ENCODE data around the gene ENAH.

ENAH gene

GRCh38 chr1:225460021-225460736 lies 192.7 kb downstream of the ENAH start:
- Mint-ChIP-seq H3K27ac (no peak overlapping the region), H3K9me3 (peaks cover 8% of the 10 kb centered on the region), H3K4me1 (peaks cover 63% of the 10 kb centered on the region), H3K36me3 (ENCODE audit: low read depth) (peaks cover 5% of the 10 kb centered on the region), H3K4me3 (no peak overlapping the region), H3K27me3 (ENCODE audit: low read depth, poor library complexity) (peaks cover 9% of the 10 kb centered on the region)
- DNase-seq, result no peak
- no peak for TF ChIP-seq CTCF (IDR thresholded peaks at IDR 0.05)

- DNase-seq, result no peak
- H3K4me1 Mint-ChIP-seq, result peaks cover 51% of the 10 kb centered on the region
- peaks cover 9% of the 10 kb centered on the region for H3K27me3 Mint-ChIP-seq (ENCODE audit: low read depth, poor library complexity)
- no peak for TF ChIP-seq CTCF (IDR thresholded peaks at IDR 0.05)
- H3K36me3 Mint-ChIP-seq (ENCODE audit: low read depth), result peaks cover 5% of the 10 kb centered on the region
- no peak overlapping the region for H3K27ac Mint-ChIP-seq
- H3K4me3 Mint-ChIP-seq, result no peak overlapping the region
- H3K9me3 Mint-ChIP-seq, result peaks cover 12% of the 10 kb centered on the region
Measured at GRCh38 chr1:225458222-225458631, 194.7 kb downstream of the ENAH start.

- no peak for DNase-seq
- Mint-ChIP-seq H3K36me3 (ENCODE audit: low read depth) (peaks cover 5% of the 10 kb centered on the region), H3K27me3 (ENCODE audit: low read depth, poor library complexity) (peaks cover 1% of the 10 kb centered on the region), H3K9me3 (peaks cover 12% of the 10 kb centered on the region), H3K4me3 (no peak overlapping the region), H3K4me1 (peaks cover 17% of the 10 kb centered on the region), H3K27ac (peak overlapping the region; percentile 54)
- no peak for TF ChIP-seq CTCF (IDR thresholded peaks at IDR 0.05)
Measured at GRCh38 chr1:225454733-225455132, 198.2 kb downstream of the ENAH start.

- H3K4me1 Mint-ChIP-seq, result peaks cover 17% of the 10 kb centered on the region
- H3K4me3 Mint-ChIP-seq, result no peak overlapping the region
- TF ChIP-seq CTCF (IDR thresholded peaks at IDR 0.05), result no peak
- H3K27me3 Mint-ChIP-seq (ENCODE audit: low read depth, poor library complexity), result no peaks in the 10 kb centered on the region
- peaks cover 12% of the 10 kb centered on the region for H3K9me3 Mint-ChIP-seq
- peaks cover 5% of the 10 kb centered on the region for H3K36me3 Mint-ChIP-seq (ENCODE audit: low read depth)
- DNase-seq, result no peak
- no peak overlapping the region for H3K27ac Mint-ChIP-seq
Measured at GRCh38 chr1:225453797-225454648, 198.9 kb downstream of the ENAH start.

- Mint-ChIP-seq H3K27ac (no peak overlapping the region), H3K4me1 (peaks cover 31% of the 10 kb centered on the region), H3K4me3 (no peak overlapping the region), H3K9me3 (peaks cover 8% of the 10 kb centered on the region), H3K27me3 (ENCODE audit: low read depth, poor library complexity) (no peaks in the 10 kb centered on the region), H3K36me3 (ENCODE audit: low read depth) (peaks cover 3% of the 10 kb centered on the region)
- DNase-seq, result no peak
- no peak for TF ChIP-seq CTCF (IDR thresholded peaks at IDR 0.05)
Measured at GRCh38 chr1:225451840-225452515, 200.9 kb downstream of the ENAH start.

Measured in nephron progenitor cell (in vitro differentiated cells).